Ishikawa (cell line): Measurements from ENCODE around the gene TAOK3.

ENCODE experiments used
- CEBPB ChIP-seq: IDR thresholded peaks from 2 replicates; pipeline ENCODE4 v1.6.1; 2012
- CREB1 ChIP-seq: IDR thresholded peaks from 2 replicates; pipeline ENCODE4 v1.6.1; 2012; ENCODE audit warnings: low read depth
- EGR1 ChIP-seq: IDR thresholded peaks from 2 replicates; pipeline ENCODE4 v1.6.1; 2012
- EP300 ChIP-seq: IDR thresholded peaks from 2 replicates; pipeline ENCODE4 v1.6.1; 2012; ENCODE audit warnings: borderline replicate concordance
- FOXM1 ChIP-seq: IDR thresholded peaks from 2 replicates; pipeline ENCODE4 v1.6.1; 2012; ENCODE audit warnings: low read depth, borderline replicate concordance
- NFIC ChIP-seq: IDR thresholded peaks from 2 replicates; pipeline ENCODE4 v1.6.1; 2012
- RAD21 ChIP-seq: IDR thresholded peaks from 2 replicates; pipeline ENCODE4 v1.6.1; 2012; ENCODE audit warnings: low read depth
- TAF1 ChIP-seq: IDR thresholded peaks from 2 replicates; pipeline ENCODE4 v1.6.1; 2012; ENCODE audit warnings: low read depth, mild to moderate bottlenecking
- TCF12 ChIP-seq: IDR thresholded peaks from 2 replicates; pipeline ENCODE4 v1.6.1; 2012; ENCODE audit warnings: low read depth
- TEAD4 ChIP-seq: IDR thresholded peaks from 2 replicates; pipeline ENCODE4 v1.6.1; 2012
- YY1 ChIP-seq: IDR thresholded peaks from 2 replicates; pipeline ENCODE4 v1.6.1; 2012; ENCODE audit warnings: low read depth
- ZBTB7A ChIP-seq: IDR thresholded peaks from 2 replicates; pipeline ENCODE4 v1.6.1; 2012; ENCODE audit warnings: low read depth
- TF ChIP-seq, protein P1 (sequence below): IDR thresholded peaks from 2 replicates; pipeline ENCODE4 v1.6.1; 2012
- TF ChIP-seq, protein P2 (sequence below): IDR thresholded peaks from 2 replicates; pipeline ENCODE4 v1.6.1; 2012
- TF ChIP-seq, protein P3 (sequence below): IDR thresholded peaks from 2 replicates; pipeline ENCODE4 v1.6.1; 2012; ENCODE audit warnings: low read depth, mild to moderate bottlenecking

Gene TAOK3

DNA sequence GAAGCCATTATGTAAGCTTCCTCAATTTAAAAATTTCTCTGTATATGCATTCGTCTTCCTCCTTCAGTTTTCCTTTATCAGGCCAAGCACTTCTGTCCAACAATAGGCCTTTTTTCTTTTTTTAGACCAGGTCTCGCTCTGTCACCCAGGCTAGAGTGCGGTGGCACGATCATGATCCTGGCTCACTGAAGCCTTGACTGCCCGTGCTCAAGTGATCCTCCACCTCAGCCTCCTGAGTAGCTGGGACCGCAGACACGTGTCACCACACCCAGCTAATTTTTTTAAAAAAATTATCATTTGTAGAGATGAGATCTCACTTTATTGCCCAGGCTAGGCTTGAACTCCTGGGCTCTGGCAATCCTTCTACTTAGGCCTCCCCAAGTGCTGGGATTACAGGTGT lies 25.8 kb downstream of the TAOK3 start:
- TF ChIP-seq CEBPB (no peak), TCF12 (no peak), NFIC (no peak), TAF1 (no peak), ZBTB7A (no peak), YY1 (no peak), EGR1 (no peak), FOXM1 (no peak), EP300 (no peak), TEAD4 (no peak), CREB1 (no peak), RAD21 (no peak)
- TF ChIP-seq, protein P1, sequence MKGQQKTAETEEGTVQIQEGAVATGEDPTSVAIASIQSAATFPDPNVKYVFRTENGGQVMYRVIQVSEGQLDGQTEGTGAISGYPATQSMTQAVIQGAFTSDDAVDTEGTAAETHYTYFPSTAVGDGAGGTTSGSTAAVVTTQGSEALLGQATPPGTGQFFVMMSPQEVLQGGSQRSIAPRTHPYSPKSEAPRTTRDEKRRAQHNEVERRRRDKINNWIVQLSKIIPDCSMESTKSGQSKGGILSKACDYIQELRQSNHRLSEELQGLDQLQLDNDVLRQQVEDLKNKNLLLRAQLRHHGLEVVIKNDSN = no peak
- TF ChIP-seq, protein P2, sequence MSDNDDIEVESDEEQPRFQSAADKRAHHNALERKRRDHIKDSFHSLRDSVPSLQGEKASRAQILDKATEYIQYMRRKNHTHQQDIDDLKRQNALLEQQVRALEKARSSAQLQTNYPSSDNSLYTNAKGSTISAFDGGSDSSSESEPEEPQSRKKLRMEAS = no peak
- TF ChIP-seq, protein P3, sequence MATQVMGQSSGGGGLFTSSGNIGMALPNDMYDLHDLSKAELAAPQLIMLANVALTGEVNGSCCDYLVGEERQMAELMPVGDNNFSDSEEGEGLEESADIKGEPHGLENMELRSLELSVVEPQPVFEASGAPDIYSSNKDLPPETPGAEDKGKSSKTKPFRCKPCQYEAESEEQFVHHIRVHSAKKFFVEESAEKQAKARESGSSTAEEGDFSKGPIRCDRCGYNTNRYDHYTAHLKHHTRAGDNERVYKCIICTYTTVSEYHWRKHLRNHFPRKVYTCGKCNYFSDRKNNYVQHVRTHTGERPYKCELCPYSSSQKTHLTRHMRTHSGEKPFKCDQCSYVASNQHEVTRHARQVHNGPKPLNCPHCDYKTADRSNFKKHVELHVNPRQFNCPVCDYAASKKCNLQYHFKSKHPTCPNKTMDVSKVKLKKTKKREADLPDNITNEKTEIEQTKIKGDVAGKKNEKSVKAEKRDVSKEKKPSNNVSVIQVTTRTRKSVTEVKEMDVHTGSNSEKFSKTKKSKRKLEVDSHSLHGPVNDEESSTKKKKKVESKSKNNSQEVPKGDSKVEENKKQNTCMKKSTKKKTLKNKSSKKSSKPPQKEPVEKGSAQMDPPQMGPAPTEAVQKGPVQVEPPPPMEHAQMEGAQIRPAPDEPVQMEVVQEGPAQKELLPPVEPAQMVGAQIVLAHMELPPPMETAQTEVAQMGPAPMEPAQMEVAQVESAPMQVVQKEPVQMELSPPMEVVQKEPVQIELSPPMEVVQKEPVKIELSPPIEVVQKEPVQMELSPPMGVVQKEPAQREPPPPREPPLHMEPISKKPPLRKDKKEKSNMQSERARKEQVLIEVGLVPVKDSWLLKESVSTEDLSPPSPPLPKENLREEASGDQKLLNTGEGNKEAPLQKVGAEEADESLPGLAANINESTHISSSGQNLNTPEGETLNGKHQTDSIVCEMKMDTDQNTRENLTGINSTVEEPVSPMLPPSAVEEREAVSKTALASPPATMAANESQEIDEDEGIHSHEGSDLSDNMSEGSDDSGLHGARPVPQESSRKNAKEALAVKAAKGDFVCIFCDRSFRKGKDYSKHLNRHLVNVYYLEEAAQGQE = no peak

DNA sequence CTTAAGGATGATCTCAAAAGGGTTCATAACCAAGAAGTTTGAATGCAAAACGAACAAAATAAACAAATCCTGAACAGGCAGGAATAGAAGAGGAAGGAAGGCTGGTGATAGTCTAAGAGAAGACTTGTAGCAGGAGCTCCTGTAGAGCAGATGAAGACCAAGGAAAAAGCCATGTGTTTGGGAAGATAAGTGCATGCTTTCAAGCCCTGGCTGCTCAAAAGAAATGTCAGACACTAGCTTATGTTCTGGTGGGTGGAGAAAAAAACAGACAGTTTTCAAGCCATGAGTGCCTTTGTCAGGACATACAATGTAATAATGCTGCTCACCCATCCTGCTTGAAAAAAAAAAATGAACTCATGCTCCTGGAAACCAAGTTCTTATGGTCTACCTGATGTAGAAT lies 27.4 kb downstream of the TAOK3 start:
- TF ChIP-seq FOXM1 (no peak), TAF1 (no peak), ZBTB7A (no peak), YY1 (no peak), RAD21 (no peak), EP300 (no peak), EGR1 (no peak)
- TF ChIP-seq, protein P2 = no peak

DNA sequence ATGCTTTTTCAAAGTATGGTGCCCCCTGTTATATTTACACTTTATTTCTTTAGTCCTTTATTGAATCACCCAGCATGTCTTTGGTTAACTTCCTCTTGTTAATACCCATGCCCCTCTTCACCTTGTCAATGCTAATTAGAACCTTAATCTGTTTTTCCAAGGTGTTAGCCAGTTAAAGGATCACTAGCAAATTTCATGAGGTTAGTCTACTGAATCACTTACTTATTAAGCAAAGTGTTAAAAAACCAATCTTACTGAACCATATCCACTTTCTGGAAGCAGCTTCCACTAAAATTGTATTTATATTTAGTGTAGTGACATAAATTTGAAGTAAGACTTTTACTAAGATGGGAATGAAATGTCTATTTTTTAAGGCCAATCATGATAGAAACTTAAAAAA lies 27.9 kb downstream of the TAOK3 start:
- TF ChIP-seq TAF1 (no peak), YY1 (no peak), TEAD4 (no peak), EP300 (no peak), EGR1 (no peak), NFIC (no peak), ZBTB7A (no peak), CREB1 (no peak)
- TF ChIP-seq, protein P1 = no peak
- TF ChIP-seq, protein P2 = no peak

DNA sequence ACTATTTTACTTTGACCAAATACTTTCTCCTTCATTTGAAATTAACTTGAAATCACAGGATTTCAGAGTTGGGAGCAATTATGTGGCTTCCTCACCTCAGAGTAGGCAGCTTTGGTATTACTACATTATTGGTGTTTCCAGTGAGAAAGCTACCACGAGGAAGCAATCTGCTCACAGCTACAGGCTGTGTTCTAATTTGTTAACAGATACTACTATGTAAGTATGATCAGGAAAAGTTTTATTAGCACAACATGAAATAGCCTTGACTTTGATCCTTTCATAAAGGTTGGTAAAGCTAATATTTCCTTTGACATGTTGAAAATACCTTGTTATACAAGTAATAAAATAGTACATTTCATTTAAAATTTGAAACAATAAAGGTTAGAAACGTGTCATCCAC lies 30.6 kb downstream of the TAOK3 start:
- TF ChIP-seq EGR1 (no peak), ZBTB7A (no peak), CEBPB (no peak)

DNA sequence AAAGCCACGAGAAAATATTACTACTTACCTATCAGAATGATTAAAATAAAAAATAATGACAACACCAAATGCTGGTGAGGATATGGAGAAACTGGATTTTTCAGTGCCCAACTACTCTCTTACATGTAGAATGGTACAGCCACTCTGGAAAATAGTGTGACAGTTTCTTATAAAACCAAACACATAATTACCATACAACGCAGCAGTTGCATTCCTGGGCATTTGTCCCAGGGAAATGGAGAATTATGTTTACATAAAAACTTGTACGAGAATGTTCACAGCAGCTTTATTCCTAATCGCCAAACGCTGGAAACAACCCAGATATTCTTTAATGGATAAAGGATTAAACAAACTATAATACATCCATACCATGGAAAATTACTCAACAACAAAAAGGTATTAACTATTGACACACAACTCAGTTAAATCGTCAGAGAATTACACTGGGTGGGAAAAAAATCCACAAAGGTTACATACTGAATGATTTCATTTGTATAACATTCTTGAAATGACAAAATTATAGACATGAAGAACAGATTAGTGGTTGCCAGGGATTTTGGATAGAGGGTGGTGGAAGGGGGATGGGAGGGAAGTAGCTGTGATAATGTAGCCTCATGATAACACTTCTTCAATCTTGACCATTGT lies 35.4 kb downstream of the TAOK3 start:
- TF ChIP-seq NFIC = no peak
- no peak for TF ChIP-seq EGR1
- TF ChIP-seq, protein P1 = no peak
- TF ChIP-seq ZBTB7A = no peak
- TF ChIP-seq CREB1 = no peak
- no peak for TF ChIP-seq RAD21
- TF ChIP-seq EP300 = no peak
- no peak for TF ChIP-seq YY1
- TF ChIP-seq, protein P2 = no peak
- TF ChIP-seq TAF1 = no peak
- TF ChIP-seq, protein P3 = no peak
- TF ChIP-seq FOXM1 = no peak
- TF ChIP-seq TCF12 = no peak
- no peak for TF ChIP-seq CEBPB
